HK-2 (cell line): ENCODE results near the gene ITGA11.

ENCODE experiments used
- DNase-seq: peaks from one replicate; pipeline ENCODE4 v3.0.0-alpha.2; 2018; ENCODE audit not compliant: unreplicated experiment

ITGA11 gene

GRCh38 chr15:68354268-68354667 lies 77.7 kb downstream of the ITGA11 start:
- DNase-seq = no peak

DNA sequence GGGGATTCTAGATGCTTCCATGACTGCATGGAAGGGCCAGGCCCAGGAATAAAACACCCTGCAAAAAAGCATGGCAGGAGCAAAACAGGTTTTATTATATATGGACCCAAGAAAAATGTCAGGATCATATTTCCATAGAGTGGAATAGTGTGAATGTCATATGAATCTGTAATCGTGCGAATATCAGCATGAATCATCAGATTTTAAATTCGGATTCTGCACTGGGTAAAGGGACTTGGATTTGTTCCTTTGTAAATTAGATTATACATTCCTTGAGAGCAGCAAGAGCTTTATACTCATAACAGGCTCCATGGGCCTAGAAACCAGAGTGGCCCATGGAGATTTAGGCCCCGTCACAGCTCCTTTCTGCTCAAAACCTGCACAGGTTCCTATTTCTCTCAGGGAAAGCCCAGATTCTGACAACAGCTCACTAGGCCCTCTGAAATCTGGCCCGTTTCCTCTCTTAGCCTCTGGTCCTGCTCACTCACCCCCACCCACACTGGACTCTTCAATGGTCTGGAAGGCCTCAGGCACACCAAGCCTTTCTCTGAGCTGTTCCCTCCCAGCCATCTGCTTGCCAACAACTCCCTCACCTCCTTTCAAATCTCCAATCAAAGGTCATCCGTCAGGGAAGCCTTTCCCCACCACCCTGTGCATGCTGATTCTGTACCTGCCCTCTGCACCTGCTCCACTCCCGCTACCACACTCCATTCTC lies 78.4 kb downstream of the ITGA11 start:
- DNase-seq = no peak

- DNase-seq = peak; percentile 38
These were observed 79.4 kb downstream of the ITGA11 start for GRCh38 chr15:68352401-68353062.

DNA sequence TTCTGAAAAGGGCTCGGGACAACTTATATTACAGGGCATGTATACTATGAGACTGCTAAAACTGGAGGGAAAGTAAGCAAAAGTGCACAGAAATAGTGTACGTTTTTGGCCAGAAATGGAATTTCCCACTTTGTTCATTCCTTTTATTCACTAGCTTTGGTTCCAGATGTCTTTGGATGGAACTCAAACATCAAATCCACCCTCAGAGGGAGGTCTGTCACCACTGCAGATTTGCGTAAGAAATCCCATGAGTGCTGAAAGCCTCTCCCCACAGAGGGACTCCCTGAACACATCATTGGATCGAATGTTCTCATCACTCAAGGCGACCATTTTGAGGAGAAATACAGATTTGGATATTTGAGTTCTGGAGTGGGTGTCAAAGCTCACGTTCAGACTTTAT lies 82.8 kb downstream of the ITGA11 start:
- DNase-seq = no peak

- DNase-seq = no peak
These were observed 83.4 kb downstream of the ITGA11 start for GRCh38 chr15:68348606-68349005.

DNA sequence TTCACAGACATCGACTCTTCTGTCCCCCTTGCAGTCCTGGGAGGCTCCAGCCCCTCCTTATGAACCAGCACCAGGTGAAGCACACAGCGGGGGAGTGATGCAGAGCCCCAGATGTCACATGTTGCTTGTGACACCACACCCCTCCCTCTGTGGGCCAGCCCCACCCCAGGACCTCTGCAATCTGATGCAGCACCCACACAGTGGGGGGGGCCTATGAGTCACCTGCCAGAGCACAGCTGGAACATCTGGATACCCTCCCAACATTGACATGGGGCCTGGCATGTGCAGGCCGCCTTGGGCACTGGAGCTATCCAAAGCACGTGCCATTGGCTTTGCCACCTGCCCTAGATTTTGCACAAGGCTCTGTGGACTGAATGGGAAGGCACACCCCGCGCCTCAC lies 83.9 kb downstream of the ITGA11 start:
- no peak for DNase-seq

GRCh38 chr15:68347392-68347791 lies 84.6 kb downstream of the ITGA11 start:
- DNase-seq = no peak

DNA sequence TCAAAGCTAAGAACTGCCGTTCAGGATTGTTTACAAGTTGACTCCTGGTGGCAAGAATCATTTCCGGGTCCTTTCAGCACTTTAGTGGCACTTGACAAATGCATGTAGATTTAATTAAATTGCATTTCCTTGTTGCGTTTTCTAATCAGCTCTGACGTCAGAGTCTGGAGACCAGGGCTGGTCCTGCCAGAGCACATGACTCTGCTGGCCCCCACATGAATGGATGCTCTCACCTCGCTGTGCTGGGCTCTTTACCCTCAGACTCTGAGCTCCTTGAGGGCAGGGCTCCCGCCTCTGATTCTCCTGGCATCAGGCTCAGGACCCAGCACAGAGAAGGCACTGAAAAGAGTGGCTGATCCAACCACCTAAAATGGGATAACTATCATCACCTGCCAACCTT lies 85.0 kb downstream of the ITGA11 start:
- DNase-seq = no peak

- no peak for DNase-seq
These were observed 86.5 kb downstream of the ITGA11 start for GRCh38 chr15:68345481-68345880.

GRCh38 chr15:68344600-68344999 lies 87.4 kb downstream of the ITGA11 start:
- no peak for DNase-seq

- no peak for DNase-seq
These were observed 88.3 kb downstream of the ITGA11 start for GRCh38 chr15:68343579-68344225.

DNA sequence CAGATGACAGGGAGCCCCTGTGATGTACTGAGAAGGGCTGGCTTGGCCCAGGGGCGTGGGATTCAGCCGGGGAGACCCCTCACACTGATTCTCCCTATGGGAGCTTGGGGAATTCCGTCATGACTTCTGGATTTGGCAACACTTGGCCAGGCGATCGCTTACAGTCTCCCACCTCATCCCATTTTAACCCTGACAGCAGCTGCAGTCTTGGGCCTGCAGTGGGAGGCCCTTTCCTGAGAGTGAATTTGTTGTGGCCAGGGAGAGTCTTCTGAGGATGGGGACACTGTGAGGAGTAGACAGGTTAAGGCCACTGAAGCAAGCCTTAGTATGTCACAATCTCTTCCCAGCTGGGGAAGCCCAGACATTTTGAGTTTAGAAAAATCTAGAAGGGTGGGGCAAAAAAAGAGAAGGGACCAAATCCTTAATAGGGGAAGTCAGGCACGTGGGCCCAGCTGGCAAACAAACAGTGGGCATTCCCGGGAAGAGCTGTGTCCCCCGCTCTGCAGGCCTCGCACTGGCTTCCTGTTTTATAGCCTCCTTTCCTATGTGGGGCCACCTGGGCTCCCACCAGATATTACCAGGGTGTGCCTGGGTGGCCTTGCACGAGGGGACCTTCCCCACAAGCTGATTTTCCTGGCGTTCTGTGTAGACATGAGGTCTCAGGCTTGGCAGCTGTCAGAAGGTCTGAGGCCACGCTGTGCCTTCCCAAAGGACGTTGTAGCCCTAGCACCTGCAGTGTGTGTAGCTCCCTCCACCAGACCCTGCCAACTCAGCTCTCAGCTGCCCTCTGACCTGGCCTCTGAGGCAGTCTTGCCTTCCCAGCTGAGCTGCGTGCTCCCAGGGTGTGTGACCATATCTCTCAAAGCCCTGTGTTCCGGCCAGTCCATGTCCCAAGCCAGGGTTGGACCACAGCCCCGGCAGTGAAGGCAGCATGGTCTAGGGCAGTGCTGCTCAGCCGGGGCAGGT lies 89.9 kb downstream of the ITGA11 start:
- DNase-seq = no peak

GRCh38 chr15:68340726-68341671 lies 91.0 kb downstream of the ITGA11 start:
- DNase-seq = no peak

DNA sequence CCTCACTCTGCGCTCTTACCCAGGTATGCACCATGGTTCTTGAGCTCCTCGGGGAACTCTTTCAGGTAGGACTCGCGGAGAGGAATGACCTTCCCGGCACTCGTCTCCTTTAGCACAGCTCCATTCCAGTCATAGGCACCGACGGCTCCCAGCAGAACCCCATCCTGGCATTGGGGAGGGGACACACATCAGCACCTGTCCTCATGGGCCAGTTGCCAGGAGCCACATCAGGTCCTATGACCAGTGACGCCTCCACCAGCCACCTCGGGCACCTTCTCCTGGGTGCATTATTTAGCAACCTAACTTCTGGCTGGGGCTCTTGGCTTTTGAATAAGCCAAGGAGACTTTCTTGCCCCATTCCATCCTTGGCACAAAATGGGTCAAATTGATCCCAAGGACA lies 92.5 kb downstream of the ITGA11 start:
- DNase-seq = no peak

DNA sequence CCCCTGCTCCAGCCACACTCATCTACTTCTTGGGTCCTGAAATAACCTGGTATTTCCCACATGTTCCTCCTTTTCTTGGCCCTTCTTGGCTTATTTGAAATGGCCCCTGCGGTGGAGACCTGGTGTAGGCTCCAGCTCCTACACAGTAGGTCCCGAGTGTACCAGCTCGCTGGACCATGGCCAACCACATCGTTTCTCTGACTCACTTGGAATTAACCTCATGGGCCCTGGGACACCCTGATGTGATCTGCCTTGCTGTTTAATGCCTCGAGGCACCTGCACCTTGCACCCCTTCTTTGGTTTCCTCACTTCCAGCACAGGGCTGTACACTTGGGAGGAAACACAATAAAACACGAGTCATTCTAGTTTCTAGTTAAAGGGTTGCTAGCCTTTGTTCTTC lies 94.1 kb downstream of the ITGA11 start:
- DNase-seq = no peak

DNA sequence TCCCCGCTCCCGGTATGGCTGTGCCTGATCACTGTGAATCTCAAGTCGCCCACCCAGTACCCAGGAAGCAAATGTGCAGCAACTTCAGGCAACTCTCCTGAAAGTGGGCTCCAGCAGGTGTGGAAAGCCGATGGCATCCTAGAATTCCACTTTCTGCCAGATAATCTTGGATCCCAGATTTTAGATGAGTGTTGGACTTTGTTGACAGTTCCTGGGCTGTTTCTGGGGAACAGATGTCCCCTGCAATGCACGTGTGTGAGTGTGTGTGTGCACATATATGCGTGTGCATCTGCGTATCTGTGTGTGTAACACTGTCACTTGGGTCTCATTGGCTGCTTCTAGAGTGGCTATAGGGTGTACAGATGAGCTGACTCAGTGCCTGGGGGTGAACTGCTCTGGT lies 95.4 kb downstream of the ITGA11 start:
- DNase-seq = no peak

GRCh38 chr15:68335655-68336054 lies 96.3 kb downstream of the ITGA11 start:
- no peak for DNase-seq

DNA sequence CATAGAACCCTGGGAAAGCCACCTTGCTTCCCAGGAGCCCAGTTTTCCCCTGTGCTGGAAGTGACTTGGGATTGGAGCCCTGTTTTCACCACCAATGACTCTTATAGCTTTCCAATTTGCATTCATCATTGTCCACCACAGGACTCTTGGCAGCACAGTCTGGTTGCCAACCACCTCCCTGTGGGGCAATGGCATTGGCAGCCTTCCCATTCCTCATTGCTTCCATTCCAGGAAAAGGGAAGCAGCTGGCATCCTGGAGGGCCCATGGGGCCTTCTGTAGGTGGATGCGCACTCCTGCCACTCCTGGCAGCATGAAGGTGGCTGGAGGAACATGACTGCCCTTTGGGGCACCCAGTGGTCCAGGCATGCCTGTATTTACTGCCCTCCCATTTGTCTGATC lies 96.7 kb downstream of the ITGA11 start:
- no peak for DNase-seq

GRCh38 chr15:68334661-68335124 lies 97.3 kb downstream of the ITGA11 start:
- no peak for DNase-seq

DNA sequence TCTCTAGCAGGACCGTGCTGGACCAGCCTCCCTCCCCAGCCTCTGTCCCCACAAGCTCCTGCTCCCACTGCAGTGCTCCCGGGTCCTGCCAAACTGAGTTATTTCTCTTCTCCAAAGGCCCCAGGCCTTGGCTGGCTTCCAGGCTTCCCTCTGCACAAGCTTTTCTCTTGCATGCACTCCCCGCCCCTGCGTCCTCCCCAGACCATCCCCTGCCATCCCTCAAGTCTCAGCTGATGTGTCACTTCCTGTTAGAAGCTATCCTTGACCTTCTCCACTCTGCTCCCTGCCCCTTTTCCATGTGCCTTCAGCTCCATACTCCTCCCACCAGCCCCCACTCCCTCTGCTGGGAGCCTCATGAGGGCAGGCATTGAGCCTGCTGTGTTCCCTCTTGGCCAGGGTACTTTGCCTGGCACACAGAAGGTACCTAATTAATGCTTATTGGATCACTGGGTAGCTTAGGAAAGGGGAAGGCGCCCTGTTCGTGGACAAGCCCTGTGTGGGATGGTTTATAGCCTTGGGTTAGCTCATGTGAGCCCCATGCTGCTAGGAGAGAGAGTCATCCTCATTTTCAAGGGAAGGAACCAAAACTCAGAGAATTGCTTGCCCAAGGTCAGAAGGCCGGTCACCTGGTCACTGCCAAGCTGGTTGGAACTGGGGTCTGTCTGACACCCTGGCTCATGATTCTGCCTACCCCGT lies 98.0 kb downstream of the ITGA11 start:
- DNase-seq = peak; percentile 9
